ENCODE data around the gene BACH2. TPM values are rescaled to one million over a fixed set of nuclear protein-coding genes. Genes with fewer than 3 reads are reported as not detected.

BACH2 gene
- total RNA-seq, 1 donor from 2014 or later, result 6.4 TPM

- TF ChIP-seq CTCF (IDR thresholded peaks at IDR 0.05) (no peak), POLR2A (IDR thresholded peaks at IDR 0.05) (no peak), POLR2AphosphoS5 (IDR thresholded peaks at IDR 0.05; ENCODE audit: insufficient read depth in 1 of 2, low read depth in 1 of 2) (no peak)
- no peaks in the 10 kb centered on the region for H3K36me3 ChIP-seq
- no peak overlapping the region for H3K27ac ChIP-seq
These were observed 32.9 kb upstream of the BACH2 start for GRCh38 chr6:90329386-90330077.

GRCh38 chr6:90328004-90328403 is 31.4 kb upstream of the BACH2 start:
- Histone ChIP-seq H3K27ac (no peak overlapping the region), H3K9me3 (no peaks in the 10 kb centered on the region), H3K4me3 (no peak overlapping the region), H3K36me3 (no peaks in the 10 kb centered on the region), H3K27me3 (no peaks in the 10 kb centered on the region), H3K4me1 (no peaks in the 10 kb centered on the region)
- intact Hi-C loops (cut with DNase I), result no loop called here
- no peak for TF ChIP-seq POLR2A (IDR thresholded peaks at IDR 0.05)
- TF ChIP-seq CTCF (IDR thresholded peaks at IDR 0.05), result no peak
- TF ChIP-seq POLR2AphosphoS5 (IDR thresholded peaks at IDR 0.05; ENCODE audit: insufficient read depth in 1 of 2, low read depth in 1 of 2), result no peak
- no peak for DNase-seq (ENCODE audit: extremely low spot score in 2 of 2)

More at GRCh38 chr6:90329386-90330077, 32.9 kb upstream of the BACH2 start:
- Histone ChIP-seq H3K4me1 (no peaks in the 10 kb centered on the region), H3K4me3 (no peak overlapping the region), H3K27me3 (no peaks in the 10 kb centered on the region), H3K9me3 (no peaks in the 10 kb centered on the region)
- no peak for DNase-seq (ENCODE audit: extremely low spot score in 2 of 2)
- intact Hi-C loops (cut with DNase I), result no loop called here

GRCh38 chr6:90326404-90327057 is 29.9 kb upstream of the BACH2 start:
- Histone ChIP-seq H3K36me3 (no peaks in the 10 kb centered on the region), H3K4me3 (no peak overlapping the region), H3K4me1 (no peaks in the 10 kb centered on the region), H3K27me3 (no peaks in the 10 kb centered on the region), H3K9me3 (no peaks in the 10 kb centered on the region), H3K27ac (no peak overlapping the region)
- no peak for TF ChIP-seq CTCF (IDR thresholded peaks at IDR 0.05)
- no peak for TF ChIP-seq POLR2A (IDR thresholded peaks at IDR 0.05)
- TF ChIP-seq POLR2AphosphoS5 (IDR thresholded peaks at IDR 0.05; ENCODE audit: insufficient read depth in 1 of 2, low read depth in 1 of 2), result no peak
- no peak for DNase-seq (ENCODE audit: extremely low spot score in 2 of 2)
- intact Hi-C loops (cut with DNase I), result no loop called here

- H3K4me1 ChIP-seq, result no peaks in the 10 kb centered on the region
- TF ChIP-seq POLR2AphosphoS5 (IDR thresholded peaks at IDR 0.05; ENCODE audit: insufficient read depth in 1 of 2, low read depth in 1 of 2), result no peak
- TF ChIP-seq POLR2A (IDR thresholded peaks at IDR 0.05), result no peak
- no peak for TF ChIP-seq CTCF (IDR thresholded peaks at IDR 0.05)
- no peak overlapping the region for H3K4me3 ChIP-seq
- no peaks in the 10 kb centered on the region for H3K9me3 ChIP-seq
- no peaks in the 10 kb centered on the region for H3K27me3 ChIP-seq
- DNase-seq (ENCODE audit: extremely low spot score in 2 of 2), result no peak
- no peak overlapping the region for H3K27ac ChIP-seq
- H3K36me3 ChIP-seq, result no peaks in the 10 kb centered on the region
- intact Hi-C loops (cut with DNase I), result no loop called here
These were observed 27.1 kb upstream of the BACH2 start for GRCh38 chr6:90323706-90324105.

- H3K36me3 ChIP-seq, result no peaks in the 10 kb centered on the region
- intact Hi-C loops (cut with DNase I), result no loop called here
- H3K27me3 ChIP-seq, result no peaks in the 10 kb centered on the region
- no peaks in the 10 kb centered on the region for H3K4me1 ChIP-seq
- no peak overlapping the region for H3K27ac ChIP-seq
- H3K9me3 ChIP-seq, result no peaks in the 10 kb centered on the region
- no peak for TF ChIP-seq POLR2A (IDR thresholded peaks at IDR 0.05)
- TF ChIP-seq CTCF (IDR thresholded peaks at IDR 0.05), result no peak
- TF ChIP-seq POLR2AphosphoS5 (IDR thresholded peaks at IDR 0.05; ENCODE audit: insufficient read depth in 1 of 2, low read depth in 1 of 2), result no peak
- H3K4me3 ChIP-seq, result no peak overlapping the region
- DNase-seq (ENCODE audit: extremely low spot score in 2 of 2), result no peak
These were observed 26.4 kb upstream of the BACH2 start for GRCh38 chr6:90322976-90323474.
